ENCODE results near the gene DHPS. TPM values are rescaled to one million over a fixed set of nuclear protein-coding genes. Genes with fewer than 3 reads are reported as not detected.

DHPS gene
- total and polyA plus RNA-seq, 4 donors, result 65.0 to 80.8 (median 74.7) TPM

DNA sequence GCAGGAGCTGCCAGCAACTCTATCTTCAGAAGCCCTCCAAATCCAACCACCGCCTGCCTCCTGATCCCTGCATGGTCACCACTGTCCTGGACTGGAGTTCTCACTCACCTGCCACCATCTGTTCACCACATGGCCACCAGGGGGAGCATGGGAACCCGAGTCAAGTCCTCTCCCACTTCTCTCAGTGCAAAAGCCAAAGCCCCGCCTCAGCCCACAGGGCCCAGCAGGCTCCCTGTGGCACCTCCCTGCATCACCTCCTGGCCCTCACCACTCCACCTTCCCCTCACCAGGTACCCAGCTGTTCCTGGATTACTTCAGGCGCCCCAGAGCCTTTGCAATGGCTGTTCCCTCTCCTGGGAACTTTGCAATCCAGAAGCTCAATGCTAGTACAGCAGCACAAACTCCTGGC lies 5.3 kb downstream of the DHPS start:
- WGBS, 2 donors, result 31 to 36% methylated on average over 4 of the region's 4 CpGs
- Histone ChIP-seq H3K27ac (ENCODE audit: low read depth in 1 of 2, low read length in 1 of 2) (no peak overlapping the region), H3K9ac (ENCODE audit: insufficient read depth in 1 of 2, low read length in 2 of 2) (no peak overlapping the region), H3K27me3 (ENCODE audit: control insufficient read depth in 3 of 3, insufficient read depth in 3 of 3, low read length in 2 of 3) (no peaks in the 10 kb centered on the region), H3K4me3 (no peak overlapping the region), H3K4me1 (ENCODE audit: control insufficient read depth in 5 of 5, insufficient read depth in 5 of 5, low read length in 5 of 5) (peaks cover 0 to 3% (median 0%) of the 10 kb centered on the region in 5 donors), H3K9me3 (ENCODE audit: control insufficient read depth in 4 of 4, insufficient read depth in 3 of 4, low read length in 3 of 4) (no peaks in the 10 kb centered on the region), H3K36me3 (ENCODE audit: control insufficient read depth in 4 of 4, insufficient read depth in 4 of 4, low read length in 4 of 4) (peaks cover 12 to 53% (median 41%) of the 10 kb centered on the region in 4 donors)
- TF ChIP-seq, protein P1, sequence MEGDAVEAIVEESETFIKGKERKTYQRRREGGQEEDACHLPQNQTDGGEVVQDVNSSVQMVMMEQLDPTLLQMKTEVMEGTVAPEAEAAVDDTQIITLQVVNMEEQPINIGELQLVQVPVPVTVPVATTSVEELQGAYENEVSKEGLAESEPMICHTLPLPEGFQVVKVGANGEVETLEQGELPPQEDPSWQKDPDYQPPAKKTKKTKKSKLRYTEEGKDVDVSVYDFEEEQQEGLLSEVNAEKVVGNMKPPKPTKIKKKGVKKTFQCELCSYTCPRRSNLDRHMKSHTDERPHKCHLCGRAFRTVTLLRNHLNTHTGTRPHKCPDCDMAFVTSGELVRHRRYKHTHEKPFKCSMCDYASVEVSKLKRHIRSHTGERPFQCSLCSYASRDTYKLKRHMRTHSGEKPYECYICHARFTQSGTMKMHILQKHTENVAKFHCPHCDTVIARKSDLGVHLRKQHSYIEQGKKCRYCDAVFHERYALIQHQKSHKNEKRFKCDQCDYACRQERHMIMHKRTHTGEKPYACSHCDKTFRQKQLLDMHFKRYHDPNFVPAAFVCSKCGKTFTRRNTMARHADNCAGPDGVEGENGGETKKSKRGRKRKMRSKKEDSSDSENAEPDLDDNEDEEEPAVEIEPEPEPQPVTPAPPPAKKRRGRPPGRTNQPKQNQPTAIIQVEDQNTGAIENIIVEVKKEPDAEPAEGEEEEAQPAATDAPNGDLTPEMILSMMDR (IDR thresholded peaks at IDR 0.05; ENCODE audit: control extremely low read depth, extremely low read depth), result peak; percentile 15
- DNase-seq (peak; percentile 73 to 83 (median 75)), ATAC-seq (ENCODE audit: insufficient read depth, low FRiP score) (peak; percentile 58)

DNA sequence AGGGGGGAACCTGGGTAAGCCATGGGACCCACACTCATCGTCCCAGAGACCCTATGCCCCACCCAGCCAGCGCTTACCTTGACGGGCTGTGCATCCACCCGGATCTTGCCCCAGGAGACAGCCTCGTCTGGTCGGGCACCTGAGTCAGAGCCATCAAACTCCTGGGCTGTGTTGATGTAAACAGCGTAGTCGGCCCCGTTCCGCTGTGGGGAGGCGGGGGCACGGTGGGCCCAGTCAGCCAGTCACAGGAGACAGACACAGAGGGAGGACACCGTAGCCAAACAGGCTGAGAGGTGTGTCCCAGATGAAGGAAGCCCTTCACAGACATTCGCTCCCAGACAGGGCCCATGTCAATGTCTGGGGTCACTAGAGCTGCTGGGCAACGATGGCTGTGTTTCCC lies 5.7 kb downstream of the DHPS start:
- Histone ChIP-seq H3K4me1 (ENCODE audit: control insufficient read depth in 5 of 5, insufficient read depth in 5 of 5, low read length in 5 of 5) (peaks cover 0 to 2% (median 0%) of the 10 kb centered on the region in 5 donors), H3K27ac (ENCODE audit: low read depth in 1 of 2, low read length in 1 of 2) (no peak overlapping the region), H3K9ac (ENCODE audit: insufficient read depth in 1 of 2, low read length in 2 of 2) (no peak overlapping the region), H3K9me3 (ENCODE audit: control insufficient read depth in 4 of 4, insufficient read depth in 3 of 4, low read length in 3 of 4) (no peaks in the 10 kb centered on the region), H3K36me3 (ENCODE audit: control insufficient read depth in 4 of 4, insufficient read depth in 4 of 4, low read length in 4 of 4) (peaks cover 12 to 53% (median 41%) of the 10 kb centered on the region in 4 donors), H3K4me3 (no peak overlapping the region), H3K27me3 (ENCODE audit: control insufficient read depth in 3 of 3, insufficient read depth in 3 of 3, low read length in 2 of 3) (no peaks in the 10 kb centered on the region)
- WGBS, 2 donors, result 93 to 95% methylated on average over 15 of the region's 15 CpGs
- DNase-seq, result no peak
- TF ChIP-seq, protein P1 (IDR thresholded peaks at IDR 0.05; ENCODE audit: control extremely low read depth, extremely low read depth), result no peak
- ATAC-seq (ENCODE audit: insufficient read depth, low FRiP score), result no peak

DNA sequence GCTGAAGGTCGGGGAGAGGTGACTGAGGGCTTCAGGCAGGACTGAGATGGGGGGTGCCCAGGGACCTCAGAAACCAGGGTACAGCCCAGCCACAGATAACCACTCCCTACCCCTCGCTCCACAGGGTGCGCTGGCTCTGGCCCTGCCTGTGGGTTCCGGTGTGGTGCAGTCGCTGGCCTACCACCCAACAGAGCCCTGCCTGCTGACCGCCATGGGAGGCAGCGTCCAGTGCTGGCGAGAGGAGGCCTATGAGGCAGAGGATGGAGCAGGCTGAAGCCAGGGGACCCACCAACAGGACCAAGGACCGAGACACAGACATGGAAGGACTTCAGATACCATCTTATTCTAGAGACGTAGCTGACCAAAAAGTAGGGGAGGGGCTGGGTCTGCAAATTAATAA lies 6.3 kb downstream of the DHPS start:
- peaks cover 0 to 4% (median under 1%) of the 10 kb centered on the region in 5 donors for H3K4me1 ChIP-seq (ENCODE audit: control insufficient read depth in 5 of 5, insufficient read depth in 5 of 5, low read length in 5 of 5)
- TF ChIP-seq, protein P1 (IDR thresholded peaks at IDR 0.05; ENCODE audit: control extremely low read depth, extremely low read depth), result no peak
- H3K27me3 ChIP-seq (ENCODE audit: control insufficient read depth in 3 of 3, insufficient read depth in 3 of 3, low read length in 2 of 3), result no peaks in the 10 kb centered on the region
- peaks cover 12 to 53% (median 42%) of the 10 kb centered on the region in 4 donors for H3K36me3 ChIP-seq (ENCODE audit: control insufficient read depth in 4 of 4, insufficient read depth in 4 of 4, low read length in 4 of 4)
- H3K9ac ChIP-seq (ENCODE audit: insufficient read depth in 1 of 2, low read length in 2 of 2), result no peak overlapping the region
- H3K4me3 ChIP-seq, result no peak overlapping the region
- no peaks in the 10 kb centered on the region for H3K9me3 ChIP-seq (ENCODE audit: control insufficient read depth in 4 of 4, insufficient read depth in 3 of 4, low read length in 3 of 4)
- ATAC-seq (ENCODE audit: insufficient read depth, low FRiP score), result no peak
- DNase-seq, result no peak
- WGBS, 2 donors, result 92 to 98% methylated on average over 10 of the region's 10 CpGs
- no peak overlapping the region for H3K27ac ChIP-seq (ENCODE audit: low read depth in 1 of 2, low read length in 1 of 2)

DNA sequence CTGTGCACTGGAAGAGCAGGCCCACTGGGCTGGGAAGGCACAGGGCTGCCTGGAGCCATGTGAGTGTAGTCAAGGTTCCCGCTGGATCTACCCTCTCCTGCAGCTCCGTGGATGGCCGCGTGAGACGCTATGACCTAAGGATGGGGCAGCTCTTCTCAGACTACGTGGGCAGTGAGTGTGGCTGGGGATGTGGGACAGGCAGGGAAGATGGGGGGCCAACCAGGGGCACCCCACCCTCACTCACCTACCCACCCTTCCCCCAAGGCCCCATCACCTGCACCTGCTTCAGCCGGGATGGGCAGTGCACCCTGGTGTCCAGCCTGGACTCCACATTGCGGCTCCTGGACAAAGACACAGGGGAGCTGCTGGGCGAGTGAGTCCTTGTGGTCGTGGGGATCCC lies 8.9 kb downstream of the DHPS start:
- no peak overlapping the region for H3K9ac ChIP-seq (ENCODE audit: insufficient read depth in 1 of 2, low read length in 2 of 2)
- 90 to 95% methylated on average over 10 of the region's 10 CpGs for WGBS, 2 donors
- H3K36me3 ChIP-seq (ENCODE audit: control insufficient read depth in 4 of 4, insufficient read depth in 4 of 4, low read length in 4 of 4), result peaks cover 9 to 39% (median 32%) of the 10 kb centered on the region in 4 donors
- H3K9me3 ChIP-seq (ENCODE audit: control insufficient read depth in 4 of 4, insufficient read depth in 3 of 4, low read length in 3 of 4), result no peaks in the 10 kb centered on the region
- TF ChIP-seq, protein P1 (IDR thresholded peaks at IDR 0.05; ENCODE audit: control extremely low read depth, extremely low read depth), result no peak
- H3K4me3 ChIP-seq, result no peak overlapping the region
- peaks cover 0 to 20% (median 8%) of the 10 kb centered on the region in 5 donors for H3K4me1 ChIP-seq (ENCODE audit: control insufficient read depth in 5 of 5, insufficient read depth in 5 of 5, low read length in 5 of 5)
- ATAC-seq (ENCODE audit: insufficient read depth, low FRiP score), result no peak
- DNase-seq, result no peak
- H3K27me3 ChIP-seq (ENCODE audit: control insufficient read depth in 3 of 3, insufficient read depth in 3 of 3, low read length in 2 of 3), result no peaks in the 10 kb centered on the region
- no peak overlapping the region for H3K27ac ChIP-seq (ENCODE audit: low read depth in 1 of 2, low read length in 1 of 2)
